WTC11 (cell line): Measurements from ENCODE around the gene FANK1.
"Not testable (repeated sequence)": the region's sequence is repeated elsewhere in the genome, so short reads cannot be mapped to it uniquely, and the experiment has no call there.

Source experiments
- AR ChIP-seq: fragments of 250-450 bp; sonication (Bioruptor Pico); IDR thresholded peaks from 2 replicates; pipeline ENCODE4 v1.9.0; 2021; ENCODE audit warnings: mild to moderate bottlenecking
- ATF2 ChIP-seq: sonication (generic); formaldehyde crosslinking; IDR thresholded peaks from 2 replicates; pipeline ENCODE4 v1.8.1; 2022; ENCODE audit warnings: low read depth, missing genetic modification reagents, borderline replicate concordance
- CTCF ChIP-seq: fragments of 200-600 bp; IDR thresholded peaks from 2 replicates; pipeline ENCODE4 v1.8.0; 2022; ENCODE audit warnings: antibody characterized with exemption
- GRHL2 ChIP-seq: fragments of 250-450 bp; sonication (Bioruptor Pico); IDR thresholded peaks from 2 replicates; pipeline ENCODE4 v1.8.0; 2022; ENCODE audit warnings: mild to moderate bottlenecking, moderate library complexity; ENCODE audit not compliant: insufficient replicate concordance, severe bottlenecking
- NR1H2 ChIP-seq: sonication (generic); formaldehyde crosslinking; IDR thresholded peaks from 2 replicates; pipeline ENCODE4 v1.9.0; 2021; ENCODE audit warnings: mild to moderate bottlenecking, moderate library complexity, missing genetic modification reagents
- TCF7 ChIP-seq: sonication (generic); formaldehyde crosslinking; IDR thresholded peaks from 2 replicates; pipeline ENCODE4 v1.8.0; 2022; ENCODE audit warnings: mild to moderate bottlenecking, low read depth, missing genetic modification reagents, moderate library complexity
- TEAD4 ChIP-seq: sonication (generic); formaldehyde crosslinking; IDR thresholded peaks from 2 replicates; pipeline ENCODE4 v1.8.0; 2022; ENCODE audit warnings: mild to moderate bottlenecking, missing genetic modification reagents

- TF ChIP-seq TEAD4; TCF7; CTCF; NR1H2; ATF2 (CRISPR knock-in tag); AR (CRISPR knock-in tag); GRHL2: not testable (repeated sequence)
Measured at GRCh38 chr10:125889441-125889840, 6.9 kb upstream of the FANK1 start.
